ENCODE results near the gene ZFP57.

- TF ChIP-seq CTCF (conservative IDR thresholded peaks at IDR 0.05 in 1 of 2, IDR thresholded peaks at IDR 0.05 in 1 of 2; ENCODE audit: extremely low read depth in 1 of 2, insufficient read depth in 1 of 2, low read depth in 1 of 2, low read length in 2 of 2) = no peak
- no peak for TF ChIP-seq EZH2 (IDR thresholded peaks at IDR 0.05; ENCODE audit: borderline replicate concordance, low read length)
These were observed 13.7 kb upstream of the ZFP57 start for GRCh38 chr6:29694637-29695036.
